Measurements from ENCODE around the gene ADISSP. TPM values are rescaled to one million over a fixed set of nuclear protein-coding genes. Genes with fewer than 3 reads are reported as not detected.

ADISSP gene
- total RNA-seq, 4 donors from 2014 or later = 5.9 to 16.4 (median 9.6) TPM

DNA sequence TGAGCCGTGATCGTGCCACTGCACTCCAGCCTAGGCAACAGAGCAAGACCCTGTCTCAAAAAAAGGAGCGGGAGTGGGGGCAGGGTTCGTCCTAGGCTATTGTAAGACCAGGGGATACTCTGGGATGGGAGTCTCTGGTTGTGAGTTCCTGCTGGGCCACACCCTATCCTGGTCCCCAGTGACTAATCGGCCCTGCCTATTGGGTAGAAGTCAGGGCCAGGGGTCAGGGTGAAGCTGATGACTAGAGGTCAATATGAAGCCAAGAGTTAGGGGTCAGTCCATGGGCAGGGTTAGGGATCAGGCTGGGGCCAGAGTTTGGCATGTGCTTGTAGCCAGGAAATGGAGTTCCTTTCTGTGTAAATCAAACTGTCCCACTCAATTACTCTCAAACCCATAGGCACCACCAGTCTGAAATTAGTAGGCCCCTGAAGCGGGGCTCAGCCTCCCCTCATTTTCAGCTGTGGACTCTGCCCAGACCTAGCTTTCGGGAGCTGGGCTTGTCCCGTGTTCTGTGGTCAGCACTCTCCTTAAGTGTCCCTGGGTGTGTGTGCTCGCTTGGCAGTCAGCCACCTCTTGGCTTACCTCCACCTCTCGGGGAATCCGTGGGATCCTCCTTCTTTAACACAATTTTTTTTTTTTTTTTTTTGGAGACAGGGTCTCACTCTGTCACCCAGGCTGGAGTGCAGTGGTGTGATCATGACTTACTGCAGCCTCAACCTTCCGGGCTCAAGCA lies 33.3 kb downstream of the ADISSP start:
- in situ Hi-C loops (cut with MboI; ENCODE audit: low sequenced_read_pairs in 4 of 4) (no loop called here), intact Hi-C loops (cut with DNase I; ENCODE audit: low total_unique reads) (no loop called here)
- Histone ChIP-seq H3K27me3 (peaks cover 0 to 5% (median 4%) of the 10 kb centered on the region in 3 donors), H3K27ac (peak overlapping the region in 3 of 4 donors; percentile 56 to 72 (median 69)), H3K36me3 (no peaks in the 10 kb centered on the region), H3K4me3 (peak overlapping the region in 3 of 4 donors; percentile 51 to 58 (median 52)), H3K9me3 (no peaks in the 10 kb centered on the region), H3K4me1 (no peaks in the 10 kb centered on the region)
- DNase-seq (no peak), ATAC-seq (no peak)
- TF ChIP-seq, protein P1, sequence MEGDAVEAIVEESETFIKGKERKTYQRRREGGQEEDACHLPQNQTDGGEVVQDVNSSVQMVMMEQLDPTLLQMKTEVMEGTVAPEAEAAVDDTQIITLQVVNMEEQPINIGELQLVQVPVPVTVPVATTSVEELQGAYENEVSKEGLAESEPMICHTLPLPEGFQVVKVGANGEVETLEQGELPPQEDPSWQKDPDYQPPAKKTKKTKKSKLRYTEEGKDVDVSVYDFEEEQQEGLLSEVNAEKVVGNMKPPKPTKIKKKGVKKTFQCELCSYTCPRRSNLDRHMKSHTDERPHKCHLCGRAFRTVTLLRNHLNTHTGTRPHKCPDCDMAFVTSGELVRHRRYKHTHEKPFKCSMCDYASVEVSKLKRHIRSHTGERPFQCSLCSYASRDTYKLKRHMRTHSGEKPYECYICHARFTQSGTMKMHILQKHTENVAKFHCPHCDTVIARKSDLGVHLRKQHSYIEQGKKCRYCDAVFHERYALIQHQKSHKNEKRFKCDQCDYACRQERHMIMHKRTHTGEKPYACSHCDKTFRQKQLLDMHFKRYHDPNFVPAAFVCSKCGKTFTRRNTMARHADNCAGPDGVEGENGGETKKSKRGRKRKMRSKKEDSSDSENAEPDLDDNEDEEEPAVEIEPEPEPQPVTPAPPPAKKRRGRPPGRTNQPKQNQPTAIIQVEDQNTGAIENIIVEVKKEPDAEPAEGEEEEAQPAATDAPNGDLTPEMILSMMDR (IDR thresholded peaks at IDR 0.05 in 4 of 5, conservative IDR thresholded peaks at IDR 0.05 in 1 of 5) = no peak

DNA sequence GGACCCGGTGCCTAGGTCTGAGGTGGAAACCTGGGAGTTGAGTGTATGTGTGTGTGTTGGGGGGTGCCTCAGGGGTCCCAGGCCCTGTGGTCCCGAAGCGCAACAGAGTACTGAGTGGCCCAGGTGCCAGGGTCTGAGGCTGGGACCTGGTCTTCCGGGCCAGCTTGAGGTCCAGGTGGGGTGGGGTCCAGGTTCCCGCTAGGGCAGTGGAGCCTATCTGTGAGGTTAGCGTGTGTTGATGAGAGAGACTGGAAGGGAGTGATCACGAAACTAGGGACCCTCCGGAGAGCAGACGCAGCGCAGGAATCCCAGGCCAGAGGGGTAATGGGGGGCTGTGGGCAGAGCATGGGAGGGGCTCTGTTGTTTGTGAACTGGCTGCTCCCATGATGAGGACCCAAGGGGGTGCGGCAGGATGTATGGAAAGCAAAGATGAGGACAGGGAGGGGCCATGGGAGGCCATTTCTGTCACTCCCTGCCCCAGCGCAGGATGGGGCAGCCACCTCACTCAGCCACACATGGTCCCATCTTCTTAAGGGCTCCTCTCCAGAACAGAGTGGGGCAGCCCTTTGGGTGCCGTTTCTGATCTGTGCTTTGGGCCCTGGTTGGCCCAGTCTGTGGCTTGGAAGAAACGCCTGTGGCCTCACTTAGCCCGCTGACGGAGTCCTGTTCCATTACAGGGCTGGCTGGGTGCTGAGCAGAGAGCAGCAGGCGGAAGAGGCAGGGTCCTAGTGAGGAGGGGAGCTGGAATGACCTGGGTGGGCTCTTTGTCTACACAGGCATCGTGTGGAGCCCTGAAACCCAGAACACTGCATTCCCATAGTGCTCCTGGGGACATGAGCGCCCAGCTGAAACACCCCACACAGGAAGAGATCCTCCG lies 34.2 kb downstream of the ADISSP start:
- Histone ChIP-seq H3K36me3 (no peaks in the 10 kb centered on the region), H3K4me1 (no peaks in the 10 kb centered on the region), H3K27me3 (peaks cover 0 to 5% (median 4%) of the 10 kb centered on the region in 3 donors), H3K9me3 (no peaks in the 10 kb centered on the region), H3K27ac (peak overlapping the region; percentile 42 to 72 (median 62)), H3K4me3 (peak overlapping the region; percentile 42 to 58 (median 52))
- intact Hi-C loops (cut with DNase I; ENCODE audit: low total_unique reads) = no loop called here
- TF ChIP-seq POLR2A (IDR thresholded peaks at IDR 0.05) = no peak
- TF ChIP-seq, protein P1 (IDR thresholded peaks at IDR 0.05 in 4 of 5, conservative IDR thresholded peaks at IDR 0.05 in 1 of 5) = no peak
- in situ Hi-C loops (cut with MboI; ENCODE audit: low sequenced_read_pairs in 4 of 4) = no loop called here
- DNase-seq = no peak
- no peak for ATAC-seq

DNA sequence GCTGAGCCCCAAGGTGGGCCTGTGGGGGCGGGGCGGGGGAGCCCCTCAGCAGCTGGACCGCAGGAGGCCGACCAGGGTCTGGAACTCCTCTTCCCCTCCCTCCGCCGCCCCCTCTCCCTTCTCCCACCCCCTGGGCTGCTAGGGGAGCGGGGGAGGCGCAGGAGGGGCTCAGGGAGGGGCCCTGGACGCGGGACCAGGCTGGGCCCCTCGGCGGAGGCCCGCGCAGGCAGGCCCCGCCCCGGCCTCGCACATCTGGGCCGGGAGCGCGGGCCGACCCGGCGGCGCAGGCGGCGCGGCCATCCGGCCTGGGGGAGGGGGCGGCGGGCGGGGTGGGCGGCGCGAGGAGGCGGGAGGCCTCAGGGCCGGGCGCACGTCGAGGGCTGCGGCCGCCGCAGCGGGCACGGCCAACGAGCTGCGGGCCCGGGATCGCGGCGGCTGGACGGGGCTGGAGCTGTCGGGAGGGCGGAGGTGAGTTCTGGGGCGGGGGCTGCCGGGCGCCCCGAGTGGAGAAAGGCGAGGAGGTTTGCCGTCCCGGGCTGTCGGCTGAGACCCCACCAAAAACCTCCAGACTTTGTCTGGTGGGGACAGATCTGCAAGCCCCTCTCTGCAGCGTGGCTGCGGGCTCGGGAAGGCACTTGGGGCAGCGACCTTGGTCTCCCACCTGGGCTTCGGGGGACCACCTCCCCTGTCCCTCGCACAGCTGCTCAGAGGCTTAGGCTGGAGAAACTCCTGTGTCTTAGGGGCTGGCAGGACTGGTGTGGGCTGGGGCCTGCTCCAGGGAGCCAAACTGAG lies 35.0 kb downstream of the ADISSP start, which contains the start of gene HSPA12B:
Gene HSPA12B (plus strand): TSS at position 359 of the 792 bp plus-strand sequence. CDS start 5,990 bp downstream, outside the sequence.
- in situ Hi-C loops (cut with MboI; ENCODE audit: low sequenced_read_pairs in 4 of 4) = no loop called here

DNA sequence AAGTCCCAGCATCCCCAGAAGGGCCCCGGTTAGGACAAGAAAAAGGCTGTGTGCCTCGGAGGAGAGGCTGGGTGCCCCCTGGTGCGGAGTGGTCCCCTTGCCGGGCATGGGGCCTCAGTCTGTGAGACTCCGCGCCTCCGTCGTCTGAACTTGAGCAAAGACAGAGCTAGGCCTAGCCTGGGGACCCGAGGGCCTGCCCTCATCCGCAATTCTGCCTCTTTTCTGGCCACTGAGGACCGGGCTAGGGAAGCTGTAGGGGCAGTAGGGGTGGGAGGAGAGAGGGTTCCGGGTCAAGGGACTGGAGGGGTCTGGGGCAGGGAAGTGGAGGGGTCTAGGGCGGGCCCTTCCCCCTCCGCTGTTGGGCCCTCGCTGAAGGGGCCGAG lies 35.6 kb downstream of the ADISSP start:
- Histone ChIP-seq H3K27ac (peak overlapping the region; percentile 53 to 68 (median 62)), H3K4me3 (no peak overlapping the region), H3K4me1 (peaks cover 0 to 7% of the 10 kb centered on the region in 2 donors), H3K27me3 (peaks cover 0 to 7% (median 5%) of the 10 kb centered on the region in 3 donors), H3K36me3 (no peaks in the 10 kb centered on the region), H3K9me3 (no peaks in the 10 kb centered on the region)
- intact Hi-C loops (cut with DNase I; ENCODE audit: low total_unique reads) = no loop called here
- DNase-seq (no peak), ATAC-seq (no peak)
- TF ChIP-seq, protein P1 (IDR thresholded peaks at IDR 0.05 in 4 of 5, conservative IDR thresholded peaks at IDR 0.05 in 1 of 5) = no peak
- TF ChIP-seq POLR2A (IDR thresholded peaks at IDR 0.05) = no peak
- in situ Hi-C loops (cut with MboI; ENCODE audit: low sequenced_read_pairs in 4 of 4) = no loop called here

More for the DNA sequence above, 35.0 kb downstream of the ADISSP start, which contains the start of gene HSPA12B:
- intact Hi-C loops (cut with DNase I; ENCODE audit: low total_unique reads) = no loop called here
- Histone ChIP-seq H3K4me3 (peak within 1 kb of the TSS; percentile 42 to 58 (median 52)), H3K4me1 (peaks cover 0 to 6% of the 10 kb centered on the region in 2 donors), H3K9me3 (no peaks in the 10 kb centered on the region), H3K27ac (peak within 1 kb of the TSS; percentile 53 to 72 (median 64)), H3K36me3 (no peaks in the 10 kb centered on the region), H3K27me3 (peaks cover 0 to 7% (median 5%) of the 10 kb centered on the region in 3 donors)
- ATAC-seq (peak in 1 of 2 donors; percentile 40), DNase-seq (no peak)
- TF ChIP-seq POLR2A (IDR thresholded peaks at IDR 0.05) = no peak
- TF ChIP-seq, protein P1 (IDR thresholded peaks at IDR 0.05 in 4 of 5, conservative IDR thresholded peaks at IDR 0.05 in 1 of 5) = no peak
